ENCODE results near the gene GRIN2D.
"Not testable (repeated sequence)": the region's sequence is repeated elsewhere in the genome, so short reads cannot be mapped to it uniquely, and the experiment has no call there.

GRIN2D gene

DNA sequence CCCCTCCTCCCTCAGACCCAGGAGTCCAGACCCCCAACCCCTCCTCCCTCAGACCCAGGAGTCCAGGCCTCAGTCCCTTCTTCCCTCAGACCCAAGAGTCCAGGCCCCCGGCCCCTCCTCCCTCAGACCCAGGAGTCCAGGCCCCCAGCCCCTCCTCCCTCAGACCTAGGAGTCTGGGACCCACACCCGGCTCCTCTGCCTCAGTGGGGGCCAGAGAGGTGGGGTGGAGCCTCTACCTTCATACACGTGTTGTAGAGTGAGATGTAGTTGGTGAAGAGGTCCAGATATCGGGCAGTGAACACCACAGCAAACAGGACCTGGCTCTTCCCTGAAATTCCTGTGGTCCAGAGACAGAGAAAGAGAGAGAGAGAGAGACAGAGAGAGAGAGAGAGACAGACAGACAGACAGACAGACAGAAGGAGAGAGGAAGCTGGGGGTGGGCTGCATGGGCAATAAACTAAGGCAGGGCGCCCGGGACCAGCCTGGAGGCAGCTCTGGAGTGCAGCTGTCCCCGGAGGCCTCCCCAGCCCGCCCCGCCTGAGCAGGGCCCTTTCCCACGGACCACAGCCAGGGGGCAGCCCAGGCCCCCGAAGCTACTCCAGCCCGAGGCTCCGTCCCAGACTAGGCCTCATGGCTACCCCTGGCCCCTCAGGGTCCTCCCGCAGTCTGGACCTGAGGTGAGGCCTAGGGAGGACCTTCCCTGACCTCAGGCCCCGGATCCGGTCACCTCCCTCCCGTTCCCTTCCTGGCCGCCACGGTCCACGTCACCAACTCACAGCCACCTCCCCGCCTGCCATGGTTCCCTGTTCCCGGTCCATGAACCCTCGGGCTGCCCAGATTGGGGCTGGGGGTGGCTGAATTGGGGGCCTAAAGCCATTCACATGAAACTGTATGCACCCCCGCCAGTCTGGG, 3.0 kb upstream of the GRIN2D start:
- TF ChIP-seq, protein P1, sequence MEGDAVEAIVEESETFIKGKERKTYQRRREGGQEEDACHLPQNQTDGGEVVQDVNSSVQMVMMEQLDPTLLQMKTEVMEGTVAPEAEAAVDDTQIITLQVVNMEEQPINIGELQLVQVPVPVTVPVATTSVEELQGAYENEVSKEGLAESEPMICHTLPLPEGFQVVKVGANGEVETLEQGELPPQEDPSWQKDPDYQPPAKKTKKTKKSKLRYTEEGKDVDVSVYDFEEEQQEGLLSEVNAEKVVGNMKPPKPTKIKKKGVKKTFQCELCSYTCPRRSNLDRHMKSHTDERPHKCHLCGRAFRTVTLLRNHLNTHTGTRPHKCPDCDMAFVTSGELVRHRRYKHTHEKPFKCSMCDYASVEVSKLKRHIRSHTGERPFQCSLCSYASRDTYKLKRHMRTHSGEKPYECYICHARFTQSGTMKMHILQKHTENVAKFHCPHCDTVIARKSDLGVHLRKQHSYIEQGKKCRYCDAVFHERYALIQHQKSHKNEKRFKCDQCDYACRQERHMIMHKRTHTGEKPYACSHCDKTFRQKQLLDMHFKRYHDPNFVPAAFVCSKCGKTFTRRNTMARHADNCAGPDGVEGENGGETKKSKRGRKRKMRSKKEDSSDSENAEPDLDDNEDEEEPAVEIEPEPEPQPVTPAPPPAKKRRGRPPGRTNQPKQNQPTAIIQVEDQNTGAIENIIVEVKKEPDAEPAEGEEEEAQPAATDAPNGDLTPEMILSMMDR (conservative IDR thresholded peaks at IDR 0.05; ENCODE audit: low read depth): peak; percentile 53
- H3K27ac ChIP-seq: peak overlapping the region; percentile 84
- ChIA-PET CTCF (interaction anchor here (0.6 to 2.1 kb wide), 11 partner anchors 25 to 225 kb away, joined by 3 to 13 read pairs (median 3); partner anchors contain the start of genes FAM83E, SYNGR4 and TMEM143), POLR2A (ENCODE audit: low non-redundant PET) (interaction anchor here (0.6 kb wide), 1 partner anchor 27 kb away, joined by 3 read pairs; the partner anchor contains the start of gene TMEM143)
- DNase-seq (ENCODE audit: low spot score): peak; percentile 46

DNA sequence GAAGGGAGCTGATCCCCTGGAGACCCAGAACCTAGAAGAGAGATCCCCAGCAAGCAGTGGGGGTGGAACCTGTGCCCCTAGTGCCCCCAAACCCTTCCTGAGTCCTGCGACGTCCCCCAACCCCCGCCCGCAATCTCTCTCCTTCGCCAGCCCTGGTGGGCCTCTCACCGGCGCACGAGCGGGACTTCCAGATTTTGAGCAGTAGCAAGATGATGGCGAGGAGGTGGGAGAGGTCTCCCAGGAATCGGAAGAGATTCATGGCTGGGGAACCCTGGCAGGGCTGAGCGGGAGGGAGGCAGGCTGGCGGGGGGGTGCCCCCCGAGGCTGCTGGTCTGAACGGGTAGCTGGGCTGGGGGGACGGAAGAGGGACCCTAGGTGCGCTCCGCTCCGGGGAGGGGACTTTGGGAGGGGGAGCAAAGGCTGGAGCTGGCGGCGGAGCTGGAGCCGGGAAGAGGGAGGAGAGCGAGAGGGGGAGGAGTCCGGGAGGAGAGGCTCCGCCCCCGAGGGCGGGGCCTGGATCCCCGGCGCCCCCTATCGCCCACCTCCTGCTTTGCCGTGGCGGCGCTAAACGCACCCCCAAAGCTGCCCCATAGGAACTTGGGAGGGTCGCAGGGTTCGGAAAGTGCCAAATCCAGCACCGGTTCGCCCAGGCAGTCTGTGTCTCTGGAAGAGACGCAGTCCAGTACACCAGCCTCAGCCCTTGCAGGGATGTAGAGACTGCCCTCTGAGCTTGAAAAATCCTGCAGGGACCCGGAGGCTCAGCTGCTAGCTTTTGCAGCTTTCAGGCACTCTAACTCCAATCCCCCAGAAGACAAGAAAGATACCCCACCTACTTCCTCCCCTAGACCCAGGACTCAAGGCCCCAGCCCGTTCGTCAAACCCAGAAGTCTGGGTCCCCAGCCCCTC, 2.1 kb upstream of the GRIN2D start, which contains the start of gene KDELR1:
KDELR1 (minus strand) TSS at position 452 of the 906 bp plus-strand sequence; CDS start at position 259, 193 bp downstream.
- ChIA-PET POLR2A (ENCODE audit: low non-redundant PET) (interaction anchor here (0.6 kb wide), 2 partner anchors 27 to 28 kb away, joined by 3 to 5 read pairs; partner anchors contain the start of genes SYNGR4 and TMEM143), CTCF (interaction anchor here (0.5 to 2.1 kb wide), 14 partner anchors 8 to 224 kb away, joined by 3 to 13 read pairs (median 4); partner anchors contain the start of genes FAM83E, SYNGR4 and TMEM143)
- H3K27ac ChIP-seq: peak within 1 kb of the TSS; percentile 84

DNA sequence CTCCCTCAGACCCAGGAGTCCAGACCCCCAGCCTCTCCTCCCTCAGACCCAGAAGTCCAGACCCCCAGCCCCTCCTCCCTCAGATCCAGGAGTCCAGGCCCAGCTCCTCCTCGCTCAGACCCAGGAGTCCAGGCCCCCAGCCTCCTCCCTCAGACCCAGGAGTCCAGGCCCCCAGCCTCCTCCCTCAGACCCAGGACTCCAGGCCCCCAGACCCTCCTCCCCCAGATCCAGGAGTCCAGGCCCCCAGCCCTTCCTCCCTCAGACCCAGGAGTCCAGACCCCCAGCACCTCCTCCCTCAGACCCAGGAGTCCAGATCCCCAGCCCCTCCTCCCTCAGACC, 1.5 kb upstream of the GRIN2D start:
- H3K27ac ChIP-seq: peak overlapping the region; percentile 84
- CTCF ChIA-PET: interaction anchor here (0.5 to 2.1 kb wide), 7 partner anchors 9 to 145 kb away, joined by 3 to 13 read pairs (median 5); partner anchors contain the start of genes SYNGR4 and TMEM143
- POLR2A ChIA-PET (ENCODE audit: low non-redundant PET): interaction anchor here (0.6 kb wide), 1 partner anchor 28 kb away, joined by 5 read pairs; the partner anchor contains the start of genes SYNGR4 and TMEM143
- not testable (repeated sequence) for DNase-seq (ENCODE audit: low spot score)

More for the DNA sequence above, 2.1 kb upstream of the GRIN2D start, which contains the start of gene KDELR1:
- TF ChIP-seq, protein P1 (conservative IDR thresholded peaks at IDR 0.05; ENCODE audit: low read depth): peak; percentile 92
- DNase-seq (ENCODE audit: low spot score): peak; percentile 81

GRCh38 chr19:48392860-48393558, 459 bp upstream of the GRIN2D start:
- POLR2A ChIA-PET (ENCODE audit: low non-redundant PET): no interaction called here

DNA sequence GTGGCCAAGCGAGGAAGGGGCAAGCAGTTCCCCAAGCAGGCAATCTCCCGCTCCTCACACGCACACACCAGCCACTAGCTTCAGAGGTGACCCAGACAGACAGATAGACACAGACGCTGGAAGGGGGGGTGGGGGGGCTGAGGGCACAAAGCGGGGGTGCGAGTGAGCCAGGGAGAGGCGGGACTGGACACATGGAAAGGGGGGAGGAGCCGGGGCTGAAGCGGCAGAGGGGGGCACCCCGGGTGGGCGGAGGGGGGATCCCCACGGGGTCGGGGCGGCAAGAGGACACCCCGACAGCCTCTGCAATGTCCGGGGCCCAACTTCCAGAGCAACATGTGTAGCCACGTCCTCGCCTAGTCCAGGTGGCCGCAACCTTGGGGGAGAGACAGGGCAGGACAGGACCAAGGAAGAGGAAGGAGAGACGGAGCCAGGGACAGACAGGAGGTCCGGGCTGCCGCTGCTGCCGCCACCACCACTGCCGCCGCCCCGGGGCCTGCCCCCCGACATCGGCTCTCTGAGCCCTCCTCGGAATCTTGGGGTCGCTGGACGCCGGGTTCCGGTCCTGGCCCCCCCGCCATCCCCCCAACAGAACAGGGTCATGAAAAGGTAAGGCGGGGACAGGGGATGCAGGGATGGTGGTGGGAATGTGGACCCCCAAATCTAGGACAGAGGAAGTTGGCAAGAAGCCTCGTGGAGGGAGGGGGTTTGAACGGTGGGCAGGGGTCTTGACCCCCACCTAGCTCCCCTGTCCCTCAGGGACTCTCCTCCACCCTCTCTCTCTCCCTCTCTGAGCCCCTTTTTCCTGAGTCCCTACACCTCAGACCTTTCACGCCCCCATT, 1.1 kb downstream of the GRIN2D start:
- ChIA-PET POLR2A (ENCODE audit: low non-redundant PET) (no interaction called here), CTCF (no interaction called here)
- no peak for DNase-seq (ENCODE audit: low spot score)

More at GRCh38 chr19:48392860-48393558, 459 bp upstream of the GRIN2D start:
- CTCF ChIA-PET: no interaction called here
- TF ChIP-seq, protein P1 (conservative IDR thresholded peaks at IDR 0.05; ENCODE audit: low read depth): no peak
- DNase-seq (ENCODE audit: low spot score): no peak
- peak overlapping the region; percentile 30; the same call in 1 of the 2 replicates for H3K27ac ChIP-seq

More for the DNA sequence above, 1.1 kb downstream of the GRIN2D start:
- H3K27ac ChIP-seq: no peak overlapping the region
- TF ChIP-seq, protein P1 (conservative IDR thresholded peaks at IDR 0.05; ENCODE audit: low read depth): no peak
